ENCODE data around the gene HOMER3. TPM values are rescaled to one million over a fixed set of nuclear protein-coding genes. Genes with fewer than 3 reads are reported as not detected.

The HOMER3 gene
- total and polyA plus RNA-seq, 9 of the 15 experiments (the other 6 are each of a cell fraction or from before 2014, with no cell fraction given), result 1.3 to 5.1 (median 3.7) TPM; not detected in 2

DNA sequence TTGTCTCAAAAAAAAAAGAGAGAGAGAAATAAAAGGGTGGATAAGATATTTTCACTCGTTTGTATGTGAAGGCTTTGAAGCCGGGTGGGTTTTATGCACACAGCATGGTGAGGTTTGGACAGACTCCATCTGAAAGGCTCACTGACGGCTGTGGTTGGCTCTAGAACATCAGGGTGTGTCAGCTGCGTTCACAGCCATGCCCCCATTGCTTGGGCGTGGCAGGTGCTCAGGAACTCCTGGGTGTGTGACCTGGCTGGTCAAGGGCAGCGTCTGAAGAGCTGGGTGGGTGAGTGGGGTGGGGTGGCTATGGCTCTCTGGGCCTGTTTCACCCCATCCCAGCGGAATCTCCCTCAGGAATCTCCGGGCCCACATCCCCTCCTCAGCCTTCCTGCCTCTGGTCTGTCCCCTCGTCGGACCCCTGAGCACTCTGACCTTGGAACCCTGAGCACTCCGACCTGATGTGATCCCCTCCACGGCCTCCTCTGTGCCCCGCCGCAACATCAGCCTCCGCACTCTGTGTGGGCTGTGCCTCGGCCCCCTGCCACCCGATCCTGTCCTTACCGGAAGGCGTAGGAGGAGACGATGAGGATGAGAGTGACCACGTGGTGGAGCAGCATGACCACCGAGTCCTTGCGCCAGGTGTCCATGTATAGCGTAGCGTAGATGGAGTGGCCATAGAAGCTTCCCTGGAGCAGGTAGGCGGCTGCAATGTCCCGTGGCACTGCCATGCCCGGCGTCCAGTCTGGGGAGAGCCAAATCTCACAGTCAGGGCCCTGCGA is 57.3 kb downstream of the HOMER3 start (continued):
- TF ChIP-seq, protein P1, sequence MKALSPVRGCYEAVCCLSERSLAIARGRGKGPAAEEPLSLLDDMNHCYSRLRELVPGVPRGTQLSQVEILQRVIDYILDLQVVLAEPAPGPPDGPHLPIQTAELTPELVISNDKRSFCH (CRISPR knock-in tag; IDR thresholded peaks at IDR 0.05), result no peak
- TF ChIP-seq, protein P1 (tag; IDR thresholded peaks at IDR 0.05), result no peak
- TF ChIP-seq, protein P2, sequence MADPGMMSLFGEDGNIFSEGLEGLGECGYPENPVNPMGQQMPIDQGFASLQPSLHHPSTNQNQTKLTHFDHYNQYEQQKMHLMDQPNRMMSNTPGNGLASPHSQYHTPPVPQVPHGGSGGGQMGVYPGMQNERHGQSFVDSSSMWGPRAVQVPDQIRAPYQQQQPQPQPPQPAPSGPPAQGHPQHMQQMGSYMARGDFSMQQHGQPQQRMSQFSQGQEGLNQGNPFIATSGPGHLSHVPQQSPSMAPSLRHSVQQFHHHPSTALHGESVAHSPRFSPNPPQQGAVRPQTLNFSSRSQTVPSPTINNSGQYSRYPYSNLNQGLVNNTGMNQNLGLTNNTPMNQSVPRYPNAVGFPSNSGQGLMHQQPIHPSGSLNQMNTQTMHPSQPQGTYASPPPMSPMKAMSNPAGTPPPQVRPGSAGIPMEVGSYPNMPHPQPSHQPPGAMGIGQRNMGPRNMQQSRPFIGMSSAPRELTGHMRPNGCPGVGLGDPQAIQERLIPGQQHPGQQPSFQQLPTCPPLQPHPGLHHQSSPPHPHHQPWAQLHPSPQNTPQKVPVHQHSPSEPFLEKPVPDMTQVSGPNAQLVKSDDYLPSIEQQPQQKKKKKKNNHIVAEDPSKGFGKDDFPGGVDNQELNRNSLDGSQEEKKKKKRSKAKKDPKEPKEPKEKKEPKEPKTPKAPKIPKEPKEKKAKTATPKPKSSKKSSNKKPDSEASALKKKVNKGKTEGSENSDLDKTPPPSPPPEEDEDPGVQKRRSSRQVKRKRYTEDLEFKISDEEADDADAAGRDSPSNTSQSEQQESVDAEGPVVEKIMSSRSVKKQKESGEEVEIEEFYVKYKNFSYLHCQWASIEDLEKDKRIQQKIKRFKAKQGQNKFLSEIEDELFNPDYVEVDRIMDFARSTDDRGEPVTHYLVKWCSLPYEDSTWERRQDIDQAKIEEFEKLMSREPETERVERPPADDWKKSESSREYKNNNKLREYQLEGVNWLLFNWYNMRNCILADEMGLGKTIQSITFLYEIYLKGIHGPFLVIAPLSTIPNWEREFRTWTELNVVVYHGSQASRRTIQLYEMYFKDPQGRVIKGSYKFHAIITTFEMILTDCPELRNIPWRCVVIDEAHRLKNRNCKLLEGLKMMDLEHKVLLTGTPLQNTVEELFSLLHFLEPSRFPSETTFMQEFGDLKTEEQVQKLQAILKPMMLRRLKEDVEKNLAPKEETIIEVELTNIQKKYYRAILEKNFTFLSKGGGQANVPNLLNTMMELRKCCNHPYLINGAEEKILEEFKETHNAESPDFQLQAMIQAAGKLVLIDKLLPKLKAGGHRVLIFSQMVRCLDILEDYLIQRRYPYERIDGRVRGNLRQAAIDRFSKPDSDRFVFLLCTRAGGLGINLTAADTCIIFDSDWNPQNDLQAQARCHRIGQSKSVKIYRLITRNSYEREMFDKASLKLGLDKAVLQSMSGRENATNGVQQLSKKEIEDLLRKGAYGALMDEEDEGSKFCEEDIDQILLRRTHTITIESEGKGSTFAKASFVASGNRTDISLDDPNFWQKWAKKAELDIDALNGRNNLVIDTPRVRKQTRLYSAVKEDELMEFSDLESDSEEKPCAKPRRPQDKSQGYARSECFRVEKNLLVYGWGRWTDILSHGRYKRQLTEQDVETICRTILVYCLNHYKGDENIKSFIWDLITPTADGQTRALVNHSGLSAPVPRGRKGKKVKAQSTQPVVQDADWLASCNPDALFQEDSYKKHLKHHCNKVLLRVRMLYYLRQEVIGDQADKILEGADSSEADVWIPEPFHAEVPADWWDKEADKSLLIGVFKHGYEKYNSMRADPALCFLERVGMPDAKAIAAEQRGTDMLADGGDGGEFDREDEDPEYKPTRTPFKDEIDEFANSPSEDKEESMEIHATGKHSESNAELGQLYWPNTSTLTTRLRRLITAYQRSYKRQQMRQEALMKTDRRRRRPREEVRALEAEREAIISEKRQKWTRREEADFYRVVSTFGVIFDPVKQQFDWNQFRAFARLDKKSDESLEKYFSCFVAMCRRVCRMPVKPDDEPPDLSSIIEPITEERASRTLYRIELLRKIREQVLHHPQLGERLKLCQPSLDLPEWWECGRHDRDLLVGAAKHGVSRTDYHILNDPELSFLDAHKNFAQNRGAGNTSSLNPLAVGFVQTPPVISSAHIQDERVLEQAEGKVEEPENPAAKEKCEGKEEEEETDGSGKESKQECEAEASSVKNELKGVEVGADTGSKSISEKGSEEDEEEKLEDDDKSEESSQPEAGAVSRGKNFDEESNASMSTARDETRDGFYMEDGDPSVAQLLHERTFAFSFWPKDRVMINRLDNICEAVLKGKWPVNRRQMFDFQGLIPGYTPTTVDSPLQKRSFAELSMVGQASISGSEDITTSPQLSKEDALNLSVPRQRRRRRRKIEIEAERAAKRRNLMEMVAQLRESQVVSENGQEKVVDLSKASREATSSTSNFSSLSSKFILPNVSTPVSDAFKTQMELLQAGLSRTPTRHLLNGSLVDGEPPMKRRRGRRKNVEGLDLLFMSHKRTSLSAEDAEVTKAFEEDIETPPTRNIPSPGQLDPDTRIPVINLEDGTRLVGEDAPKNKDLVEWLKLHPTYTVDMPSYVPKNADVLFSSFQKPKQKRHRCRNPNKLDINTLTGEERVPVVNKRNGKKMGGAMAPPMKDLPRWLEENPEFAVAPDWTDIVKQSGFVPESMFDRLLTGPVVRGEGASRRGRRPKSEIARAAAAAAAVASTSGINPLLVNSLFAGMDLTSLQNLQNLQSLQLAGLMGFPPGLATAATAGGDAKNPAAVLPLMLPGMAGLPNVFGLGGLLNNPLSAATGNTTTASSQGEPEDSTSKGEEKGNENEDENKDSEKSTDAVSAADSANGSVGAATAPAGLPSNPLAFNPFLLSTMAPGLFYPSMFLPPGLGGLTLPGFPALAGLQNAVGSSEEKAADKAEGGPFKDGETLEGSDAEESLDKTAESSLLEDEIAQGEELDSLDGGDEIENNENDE (IDR thresholded peaks at IDR 0.05; ENCODE audit: low read depth, low read length), result no peak
- TF ChIP-seq CBX1 (IDR thresholded peaks at IDR 0.05; ENCODE audit: low read depth) (no peak), FOXA1 (IDR thresholded peaks at IDR 0.05; ENCODE audit: borderline replicate concordance) (no peak), PURB (CRISPR knock-in tag; IDR thresholded peaks at IDR 0.05; ENCODE audit: low read depth) (no peak), NFXL1 (CRISPR knock-in tag; IDR thresholded peaks at IDR 0.05) (no peak), BCL6 (CRISPR knock-in tag; IDR thresholded peaks at IDR 0.05) (no peak), ETS2 (tag; IDR thresholded peaks at IDR 0.05; ENCODE audit: borderline replicate concordance, poor library complexity, severe bottlenecking) (no peak)
- TF ChIP-seq, protein P3, sequence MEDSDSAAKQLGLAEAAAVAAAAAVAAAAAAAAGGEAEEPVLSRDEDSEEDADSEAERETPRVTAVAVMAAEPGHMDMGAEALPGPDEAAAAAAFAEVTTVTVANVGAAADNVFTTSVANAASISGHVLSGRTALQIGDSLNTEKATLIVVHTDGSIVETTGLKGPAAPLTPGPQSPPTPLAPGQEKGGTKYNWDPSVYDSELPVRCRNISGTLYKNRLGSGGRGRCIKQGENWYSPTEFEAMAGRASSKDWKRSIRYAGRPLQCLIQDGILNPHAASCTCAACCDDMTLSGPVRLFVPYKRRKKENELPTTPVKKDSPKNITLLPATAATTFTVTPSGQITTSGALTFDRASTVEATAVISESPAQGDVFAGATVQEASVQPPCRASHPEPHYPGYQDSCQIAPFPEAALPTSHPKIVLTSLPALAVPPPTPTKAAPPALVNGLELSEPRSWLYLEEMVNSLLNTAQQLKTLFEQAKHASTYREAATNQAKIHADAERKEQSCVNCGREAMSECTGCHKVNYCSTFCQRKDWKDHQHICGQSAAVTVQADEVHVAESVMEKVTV (CRISPR knock-in tag; IDR thresholded peaks at IDR 0.05), result no peak
- TF ChIP-seq, protein P4, sequence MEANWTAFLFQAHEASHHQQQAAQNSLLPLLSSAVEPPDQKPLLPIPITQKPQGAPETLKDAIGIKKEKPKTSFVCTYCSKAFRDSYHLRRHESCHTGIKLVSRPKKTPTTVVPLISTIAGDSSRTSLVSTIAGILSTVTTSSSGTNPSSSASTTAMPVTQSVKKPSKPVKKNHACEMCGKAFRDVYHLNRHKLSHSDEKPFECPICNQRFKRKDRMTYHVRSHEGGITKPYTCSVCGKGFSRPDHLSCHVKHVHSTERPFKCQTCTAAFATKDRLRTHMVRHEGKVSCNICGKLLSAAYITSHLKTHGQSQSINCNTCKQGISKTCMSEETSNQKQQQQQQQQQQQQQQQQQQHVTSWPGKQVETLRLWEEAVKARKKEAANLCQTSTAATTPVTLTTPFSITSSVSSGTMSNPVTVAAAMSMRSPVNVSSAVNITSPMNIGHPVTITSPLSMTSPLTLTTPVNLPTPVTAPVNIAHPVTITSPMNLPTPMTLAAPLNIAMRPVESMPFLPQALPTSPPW (CRISPR knock-in tag; IDR thresholded peaks at IDR 0.05), result no peak
